ENCODE data around the gene ATG3.
"Not testable (repeated sequence)": the region's sequence is repeated elsewhere in the genome, so short reads cannot be mapped to it uniquely, and the experiment has no call there.

The ATG3 gene

GRCh38 chr3:112550859-112551258, 10.9 kb downstream of the ATG3 start:
- H3K4me3 ChIP-seq (ENCODE audit: low read depth, low read length), result no peak overlapping the region
- TF ChIP-seq, protein P1, sequence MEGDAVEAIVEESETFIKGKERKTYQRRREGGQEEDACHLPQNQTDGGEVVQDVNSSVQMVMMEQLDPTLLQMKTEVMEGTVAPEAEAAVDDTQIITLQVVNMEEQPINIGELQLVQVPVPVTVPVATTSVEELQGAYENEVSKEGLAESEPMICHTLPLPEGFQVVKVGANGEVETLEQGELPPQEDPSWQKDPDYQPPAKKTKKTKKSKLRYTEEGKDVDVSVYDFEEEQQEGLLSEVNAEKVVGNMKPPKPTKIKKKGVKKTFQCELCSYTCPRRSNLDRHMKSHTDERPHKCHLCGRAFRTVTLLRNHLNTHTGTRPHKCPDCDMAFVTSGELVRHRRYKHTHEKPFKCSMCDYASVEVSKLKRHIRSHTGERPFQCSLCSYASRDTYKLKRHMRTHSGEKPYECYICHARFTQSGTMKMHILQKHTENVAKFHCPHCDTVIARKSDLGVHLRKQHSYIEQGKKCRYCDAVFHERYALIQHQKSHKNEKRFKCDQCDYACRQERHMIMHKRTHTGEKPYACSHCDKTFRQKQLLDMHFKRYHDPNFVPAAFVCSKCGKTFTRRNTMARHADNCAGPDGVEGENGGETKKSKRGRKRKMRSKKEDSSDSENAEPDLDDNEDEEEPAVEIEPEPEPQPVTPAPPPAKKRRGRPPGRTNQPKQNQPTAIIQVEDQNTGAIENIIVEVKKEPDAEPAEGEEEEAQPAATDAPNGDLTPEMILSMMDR (IDR thresholded peaks at IDR 0.05; ENCODE audit: borderline replicate concordance, insufficient read depth, low read depth, low read length), result no peak

GRCh38 chr3:112546216-112546759, 15.5 kb downstream of the ATG3 start:
- H3K4me3 ChIP-seq (ENCODE audit: low read depth, low read length), result no peak overlapping the region
- TF ChIP-seq, protein P1 (IDR thresholded peaks at IDR 0.05; ENCODE audit: borderline replicate concordance, insufficient read depth, low read depth, low read length), result no peak

DNA sequence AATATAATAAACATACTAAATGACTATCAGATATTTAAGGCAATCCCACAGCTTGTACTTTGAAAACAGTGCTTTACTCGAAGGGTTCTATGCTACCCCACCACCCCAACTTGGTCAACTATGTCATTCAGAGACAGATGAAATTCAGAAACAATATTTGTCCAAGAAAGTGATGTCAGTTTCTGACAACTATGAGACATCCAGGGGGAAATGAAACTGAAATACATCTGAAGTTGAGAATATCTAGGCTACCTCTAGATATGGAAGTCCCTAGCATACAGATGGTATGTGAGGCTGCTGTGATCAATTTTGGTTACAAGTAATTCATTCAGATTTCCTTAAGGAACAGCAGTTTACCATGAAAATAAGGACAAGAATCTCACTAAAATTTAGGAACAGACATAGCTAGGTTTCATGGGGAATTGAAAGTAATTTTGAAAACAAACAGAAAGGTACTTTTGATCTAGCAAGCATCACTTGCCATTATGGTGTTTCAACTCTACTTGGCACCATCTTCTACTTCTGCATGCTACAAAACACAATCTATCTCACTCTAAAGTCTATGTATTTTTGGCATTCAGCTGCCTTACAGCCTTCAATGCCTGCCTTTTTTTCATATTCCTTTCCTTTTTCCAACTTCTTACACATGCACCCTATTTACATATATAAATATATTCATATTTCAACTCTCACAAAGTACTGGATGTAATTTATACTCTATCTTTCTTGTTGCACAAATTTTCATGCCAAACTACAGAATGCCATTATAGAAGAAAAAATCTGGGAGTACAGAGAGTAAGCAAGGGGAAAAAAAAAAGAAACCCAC, 21.7 kb downstream of the ATG3 start:
- H3K4me3 ChIP-seq (ENCODE audit: low read depth, low read length), result no peak overlapping the region
- TF ChIP-seq, protein P1 (IDR thresholded peaks at IDR 0.05; ENCODE audit: borderline replicate concordance, insufficient read depth, low read depth, low read length), result no peak

DNA sequence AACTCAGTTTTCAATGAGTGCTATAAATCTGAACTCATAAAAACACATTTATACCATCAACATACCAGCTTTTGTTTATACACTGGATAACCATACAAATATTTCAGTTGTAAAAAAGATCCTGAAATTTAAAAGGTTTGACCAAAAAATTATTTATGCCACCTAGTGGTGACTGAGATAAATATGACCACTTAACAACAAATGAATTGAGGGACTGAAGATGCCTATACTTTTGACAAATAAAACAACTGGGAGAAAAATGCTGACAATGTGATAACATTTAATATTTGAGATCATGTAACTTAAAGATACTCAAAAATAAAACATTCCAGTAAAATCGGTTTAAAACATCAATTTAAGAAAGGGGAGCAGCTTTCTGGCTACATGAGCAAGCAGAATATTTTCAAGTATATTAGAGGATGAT, 30.4 kb downstream of the ATG3 start:
- TF ChIP-seq, protein P1 (IDR thresholded peaks at IDR 0.05; ENCODE audit: borderline replicate concordance, insufficient read depth, low read depth, low read length), result no peak
- no peak overlapping the region for H3K4me3 ChIP-seq (ENCODE audit: low read depth, low read length)

GRCh38 chr3:112530573-112530972, 31.2 kb downstream of the ATG3 start:
- H3K4me3 ChIP-seq (ENCODE audit: low read depth, low read length), result no peak overlapping the region
- TF ChIP-seq, protein P1 (IDR thresholded peaks at IDR 0.05; ENCODE audit: borderline replicate concordance, insufficient read depth, low read depth, low read length), result no peak

DNA sequence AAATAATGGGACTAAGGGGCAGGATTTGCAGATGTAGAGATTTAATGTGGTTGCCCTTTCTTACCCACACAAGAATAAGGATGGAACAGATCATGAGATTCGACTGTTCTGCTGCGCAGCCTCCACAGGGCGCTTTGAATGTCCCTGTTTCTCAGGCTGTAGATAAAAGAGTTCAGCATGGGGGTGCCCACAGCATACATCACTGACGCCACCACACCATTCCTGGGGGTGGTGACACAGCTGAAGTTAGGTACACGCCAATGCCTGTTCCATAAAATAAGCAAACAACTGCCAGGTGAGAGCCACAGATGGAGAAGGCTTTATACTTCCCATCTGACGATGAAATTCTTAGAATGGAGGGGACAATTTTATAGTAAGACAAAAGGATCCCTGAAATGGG, 37.6 kb downstream of the ATG3 start:
- not testable (repeated sequence) for H3K4me3 ChIP-seq (ENCODE audit: low read depth, low read length)

- H3K4me3 ChIP-seq (ENCODE audit: low read depth, low read length), result no peak overlapping the region
- TF ChIP-seq, protein P1 (IDR thresholded peaks at IDR 0.05; ENCODE audit: borderline replicate concordance, insufficient read depth, low read depth, low read length), result peak; percentile 56; the same call in 1 of the 2 replicates
Observed at GRCh38 chr3:112519424-112520001, 42.2 kb downstream of the ATG3 start.

DNA sequence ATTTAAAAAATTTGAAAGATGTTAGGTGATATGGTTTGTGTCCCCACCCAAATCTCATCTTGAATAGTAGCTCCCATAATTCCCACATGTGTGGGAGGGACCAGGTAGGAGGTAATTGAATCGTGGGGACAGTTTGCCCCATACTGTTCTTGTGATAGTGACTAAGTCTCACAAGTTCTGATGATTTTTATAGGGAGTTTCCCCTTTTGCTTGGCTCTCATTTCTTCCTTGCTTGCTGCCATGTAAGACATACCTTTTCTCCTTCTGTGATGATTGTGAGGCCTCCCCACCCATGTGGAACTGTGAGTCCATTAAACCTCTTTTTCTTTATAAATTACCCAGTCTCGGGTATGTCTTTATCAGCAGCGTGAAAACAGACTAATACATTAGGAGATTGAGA, 42.8 kb downstream of the ATG3 start:
- not testable (repeated sequence) for H3K4me3 ChIP-seq (ENCODE audit: low read depth, low read length)
